ENCODE results near the gene ROR2.
"Not testable (repeated sequence)": the region's sequence is repeated elsewhere in the genome, so short reads cannot be mapped to it uniquely, and the experiment has no call there.

ROR2 gene

GRCh38 chr9:91923145-91923544, 26.9 kb downstream of the ROR2 start:
- no peak for DNase-seq

- no peak for DNase-seq
These were observed 28.7 kb downstream of the ROR2 start for GRCh38 chr9:91921371-91921770.

- peak; percentile 62 to 67 for DNase-seq
These were observed 29.2 kb downstream of the ROR2 start for GRCh38 chr9:91920630-91921350.

- no peak for DNase-seq
These were observed 30.4 kb downstream of the ROR2 start for GRCh38 chr9:91919621-91920020.

GRCh38 chr9:91917436-91917835, 32.6 kb downstream of the ROR2 start:
- DNase-seq: no peak

- no peak for DNase-seq
These were observed 34.3 kb downstream of the ROR2 start for GRCh38 chr9:91915524-91916263.

- no peak for DNase-seq
These were observed 35.1 kb downstream of the ROR2 start for GRCh38 chr9:91914937-91915336.

GRCh38 chr9:91914404-91914803, 35.6 kb downstream of the ROR2 start:
- DNase-seq: no peak

GRCh38 chr9:91913986-91914385, 36.0 kb downstream of the ROR2 start:
- no peak for DNase-seq

- no peak for DNase-seq
These were observed 36.9 kb downstream of the ROR2 start for GRCh38 chr9:91913096-91913495.

- no peak for DNase-seq
These were observed 38.4 kb downstream of the ROR2 start for GRCh38 chr9:91911657-91912056.

- not testable (repeated sequence) for DNase-seq
These were observed 40.8 kb downstream of the ROR2 start for GRCh38 chr9:91909256-91909655.

- DNase-seq: no peak
These were observed 41.3 kb downstream of the ROR2 start for GRCh38 chr9:91908746-91909145.

GRCh38 chr9:91908293-91908623, 41.8 kb downstream of the ROR2 start:
- DNase-seq: no peak

- DNase-seq: no peak
These were observed 42.3 kb downstream of the ROR2 start for GRCh38 chr9:91907484-91908292.

- peak in 1 of 2 experiments; percentile 34 for DNase-seq
These were observed 44.0 kb downstream of the ROR2 start for GRCh38 chr9:91905991-91906469.

GRCh38 chr9:91905237-91905650, 44.8 kb downstream of the ROR2 start:
- DNase-seq: no peak

GRCh38 chr9:91904588-91905236, 45.3 kb downstream of the ROR2 start:
- DNase-seq: no peak

GRCh38 chr9:91903126-91903911, 46.7 kb downstream of the ROR2 start:
- DNase-seq: peak in 1 of 2 experiments; percentile 44

GRCh38 chr9:91902475-91903125, 47.4 kb downstream of the ROR2 start:
- DNase-seq: peak; percentile 67 to 71

- no peak for DNase-seq
These were observed 49.2 kb downstream of the ROR2 start for GRCh38 chr9:91900797-91901177.
